Activated naive CD8-positive, alpha-beta T cell treated with anti-CD3 and anti-CD28 coated beads, Interleukin-2, amount 50 U/mL, for 24 hours (primary cell): ENCODE data around the gene BRCA1.

Experiments
- ATAC-seq: fragments of 150-1000 bp; cut with Tn5 transposase; one replicate; pipeline ENCODE4 v1.10.0; 2021
- DNase-seq: peaks from one replicate; pipeline ENCODE4 v3.0.0; 2021
- H3K27ac Mint-ChIP-seq: one replicate; pipeline ENCODE4 v1.8.0; 2021; ENCODE audit warnings: mild to moderate bottlenecking, mixed read lengths
- H3K27me3 Mint-ChIP-seq: one replicate; pipeline ENCODE4 v1.8.0; 2021; ENCODE audit warnings: mixed read lengths
- H3K36me3 Mint-ChIP-seq: one replicate; pipeline ENCODE4 v1.8.0; 2021; ENCODE audit warnings: low read depth, mixed read lengths
- H3K4me1 Mint-ChIP-seq: one replicate; pipeline ENCODE4 v1.8.0; 2021; ENCODE audit warnings: mixed read lengths
- H3K4me3 Mint-ChIP-seq: one replicate; pipeline ENCODE4 v1.8.0; 2021; ENCODE audit warnings: mild to moderate bottlenecking, moderate library complexity, mixed read lengths
- H3K9me3 Mint-ChIP-seq: one replicate; pipeline ENCODE4 v1.8.0; 2021; ENCODE audit warnings: mixed read lengths

The BRCA1 gene

DNA sequence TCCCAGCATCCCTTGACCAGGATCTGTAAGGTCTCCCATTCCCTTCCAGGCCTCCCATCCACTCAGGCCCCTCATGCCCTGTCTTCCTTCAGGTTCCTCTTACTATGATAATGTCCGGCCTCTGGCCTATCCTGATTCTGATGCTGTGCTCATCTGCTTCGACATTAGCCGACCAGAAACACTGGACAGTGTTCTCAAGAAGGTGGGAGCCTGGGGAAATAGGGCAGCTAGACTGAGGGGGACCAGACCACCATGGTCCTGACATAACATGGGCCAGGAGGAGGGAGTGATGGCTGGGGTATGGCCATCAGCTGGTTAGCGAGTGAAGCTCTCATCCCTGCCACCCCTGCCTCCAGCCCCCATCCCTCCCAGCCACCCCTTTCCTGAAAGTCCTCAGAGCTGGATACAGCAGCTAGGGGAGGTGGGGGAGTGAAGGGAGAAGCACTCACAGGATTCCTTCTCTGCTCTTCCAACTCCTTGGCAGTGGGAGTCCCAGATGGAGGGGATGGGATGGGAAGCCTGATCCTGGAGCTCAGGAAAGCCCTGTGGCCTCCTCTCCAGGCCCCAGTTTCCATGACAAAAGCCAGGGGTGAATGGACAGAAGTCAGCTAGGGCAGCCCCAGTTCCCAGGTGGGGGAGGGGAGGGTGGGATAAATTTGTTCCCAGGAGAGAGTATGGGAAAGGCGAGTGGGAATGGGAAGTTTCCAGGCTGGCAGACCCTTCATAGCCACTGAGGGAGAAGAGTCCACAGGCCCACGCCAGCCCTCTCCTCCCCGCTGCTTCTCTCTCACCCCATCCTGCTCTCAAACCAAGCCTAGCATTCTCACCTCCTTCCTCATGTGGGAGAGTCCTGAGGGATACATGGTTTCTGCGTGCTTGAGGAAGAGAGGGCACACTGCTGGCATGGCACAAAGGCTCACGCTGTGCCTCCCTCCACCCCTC, 97.8 kb downstream of the BRCA1 start:
- no peak for ATAC-seq
- no peak for DNase-seq
- Mint-ChIP-seq H3K9me3 (no peaks in the 10 kb centered on the region), H3K36me3 (no peaks in the 10 kb centered on the region), H3K27me3 (peaks cover 8% of the 10 kb centered on the region), H3K27ac (no peak overlapping the region), H3K4me1 (peaks cover 13% of the 10 kb centered on the region), H3K4me3 (no peak overlapping the region)

DNA sequence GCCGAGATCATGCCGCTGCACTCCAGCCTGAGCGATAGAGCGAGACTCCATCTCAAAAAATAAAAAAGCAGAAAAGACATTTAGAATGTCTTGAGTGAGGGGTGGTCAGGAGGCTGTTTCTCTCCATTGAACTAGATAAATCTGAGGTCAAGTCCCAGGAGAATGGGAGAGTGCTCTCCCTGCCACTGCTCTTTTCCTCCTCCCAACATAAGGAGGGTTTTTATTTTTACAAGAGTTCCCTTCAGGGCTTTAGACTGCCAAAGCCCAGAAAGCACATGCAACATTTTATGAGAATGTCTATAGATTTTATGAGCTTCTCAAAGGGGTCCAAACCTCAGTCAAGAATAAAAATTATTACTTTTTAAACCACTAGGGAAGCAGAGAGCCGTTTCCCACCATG, 98.6 kb downstream of the BRCA1 start:
- Mint-ChIP-seq H3K4me1 (peaks cover 16% of the 10 kb centered on the region), H3K4me3 (no peak overlapping the region), H3K36me3 (no peaks in the 10 kb centered on the region), H3K27me3 (peaks cover 8% of the 10 kb centered on the region), H3K27ac (no peak overlapping the region), H3K9me3 (no peaks in the 10 kb centered on the region)
- ATAC-seq (no peak), DNase-seq (no peak)

DNA sequence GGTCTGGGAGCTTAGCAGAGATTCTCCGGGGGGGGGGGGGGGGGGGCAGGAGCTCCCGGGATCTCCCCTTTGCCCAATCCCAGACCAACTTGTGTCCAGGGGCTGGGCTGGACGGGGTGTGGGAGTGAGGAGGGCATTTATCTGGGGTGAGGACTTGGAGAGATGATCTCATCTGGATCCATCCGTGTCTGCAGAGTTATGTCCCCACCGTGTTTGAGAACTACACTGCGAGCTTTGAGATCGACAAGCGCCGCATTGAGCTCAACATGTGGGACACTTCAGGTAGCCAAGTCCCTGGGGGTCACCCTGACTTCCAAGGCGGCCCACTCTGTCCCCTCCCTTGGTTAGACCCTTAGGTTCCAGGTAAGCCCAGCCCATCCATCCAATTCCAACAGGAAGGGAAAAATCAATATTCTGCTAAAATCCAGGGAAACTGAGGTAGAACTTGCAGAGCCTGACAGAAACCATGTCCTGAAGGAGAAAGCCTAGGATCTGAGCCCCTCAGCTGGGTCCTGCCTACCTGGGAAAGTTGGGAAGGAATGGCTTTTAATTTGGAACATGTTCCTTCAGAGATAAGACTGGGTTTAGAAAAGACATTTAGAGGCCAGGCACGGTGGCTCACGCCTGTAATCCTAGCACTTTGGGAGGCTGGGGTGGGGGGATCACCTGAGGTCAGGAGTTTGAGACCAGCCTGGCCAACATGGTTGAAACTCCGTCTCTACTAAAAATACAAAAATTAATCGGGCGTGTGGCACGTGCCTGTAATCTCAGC, 99.2 kb downstream of the BRCA1 start:
- H3K9me3 Mint-ChIP-seq = no peaks in the 10 kb centered on the region
- no peak overlapping the region for H3K27ac Mint-ChIP-seq
- ATAC-seq = no peak
- peaks cover 8% of the 10 kb centered on the region for H3K27me3 Mint-ChIP-seq
- peaks cover 21% of the 10 kb centered on the region for H3K4me1 Mint-ChIP-seq
- no peaks in the 10 kb centered on the region for H3K36me3 Mint-ChIP-seq
- no peak for DNase-seq
- peak overlapping the region; percentile 46 for H3K4me3 Mint-ChIP-seq

DNA sequence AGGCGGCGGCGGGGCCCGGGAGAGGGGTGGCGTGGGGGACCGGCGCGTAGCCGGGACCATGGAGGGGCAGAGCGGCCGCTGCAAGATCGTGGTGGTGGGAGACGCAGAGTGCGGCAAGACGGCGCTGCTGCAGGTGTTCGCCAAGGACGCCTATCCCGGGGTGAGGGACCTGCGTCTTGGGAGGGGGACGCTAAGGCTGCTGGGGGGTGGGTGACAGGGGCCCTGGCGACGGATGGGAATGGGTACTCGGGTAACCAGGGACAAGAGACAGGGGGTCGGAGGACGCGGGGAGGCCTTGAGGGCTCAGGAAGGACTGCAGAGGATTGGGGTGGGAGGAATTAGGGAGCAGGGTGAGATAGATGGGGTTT, 99.9 kb downstream of the BRCA1 start:
- Mint-ChIP-seq H3K27me3 (peaks cover 8% of the 10 kb centered on the region), H3K4me3 (peak overlapping the region; percentile 46), H3K27ac (no peak overlapping the region), H3K36me3 (no peaks in the 10 kb centered on the region), H3K4me1 (peaks cover 25% of the 10 kb centered on the region), H3K9me3 (no peaks in the 10 kb centered on the region)
- no peak for DNase-seq
- ATAC-seq = no peak

DNA sequence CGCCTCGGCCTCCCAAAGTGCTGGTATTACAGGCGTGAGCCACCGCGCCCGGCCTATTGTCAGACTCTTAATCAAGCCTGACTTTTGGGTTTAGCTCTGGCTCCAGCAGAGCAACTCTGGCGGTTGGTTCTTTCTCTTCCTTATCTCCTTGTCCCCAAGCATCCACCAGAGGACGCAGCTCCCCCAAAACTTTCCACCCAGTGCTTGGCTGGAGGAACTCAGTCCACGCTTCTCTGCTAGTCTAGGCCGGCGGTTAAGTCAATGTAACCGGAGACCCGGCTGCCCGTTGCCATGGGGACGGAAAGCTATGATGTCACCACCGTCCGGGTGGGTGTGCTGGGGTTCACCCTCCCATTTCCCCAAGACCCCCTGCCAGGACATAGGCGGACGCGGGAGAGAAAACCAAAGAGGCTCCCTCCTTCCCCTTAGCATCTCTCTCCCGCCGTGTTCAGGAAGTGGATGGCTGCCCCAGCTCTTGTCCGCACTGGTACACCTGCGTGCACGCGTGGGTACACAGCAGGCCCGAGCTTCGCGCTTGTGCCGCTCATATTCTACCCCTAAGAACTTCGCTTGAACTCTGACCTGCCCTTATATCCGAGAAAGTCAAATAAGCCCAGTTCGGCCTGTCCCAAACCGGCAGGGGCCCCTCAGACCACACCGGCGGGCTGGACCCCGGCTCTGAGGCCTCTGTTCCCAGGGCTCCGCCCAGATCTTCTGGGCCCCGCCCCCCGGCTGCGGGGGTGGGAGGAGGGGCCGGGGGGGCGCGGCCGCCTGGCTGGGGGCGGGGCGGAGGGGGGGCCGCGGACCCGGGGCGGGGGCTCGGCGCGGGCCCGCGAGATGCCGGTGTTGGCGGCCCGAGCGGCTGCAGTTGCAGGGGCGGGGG, 100.5 kb downstream of the BRCA1 start, which contains the start of gene RND2:
TSS of gene RND2 (plus strand) at position 825 of the 883 bp plus-strand sequence. CDS start 117 bp downstream, outside the sequence.
- peak within 1 kb of the TSS; percentile 85 for H3K27ac Mint-ChIP-seq
- H3K4me3 Mint-ChIP-seq = peak within 1 kb of the TSS; percentile 82
- no peaks in the 10 kb centered on the region for H3K36me3 Mint-ChIP-seq
- ATAC-seq (peak; percentile 72), DNase-seq (peak; percentile 80)
- H3K27me3 Mint-ChIP-seq = peaks cover 8% of the 10 kb centered on the region
- H3K9me3 Mint-ChIP-seq = no peaks in the 10 kb centered on the region
- peaks cover 29% of the 10 kb centered on the region for H3K4me1 Mint-ChIP-seq

DNA sequence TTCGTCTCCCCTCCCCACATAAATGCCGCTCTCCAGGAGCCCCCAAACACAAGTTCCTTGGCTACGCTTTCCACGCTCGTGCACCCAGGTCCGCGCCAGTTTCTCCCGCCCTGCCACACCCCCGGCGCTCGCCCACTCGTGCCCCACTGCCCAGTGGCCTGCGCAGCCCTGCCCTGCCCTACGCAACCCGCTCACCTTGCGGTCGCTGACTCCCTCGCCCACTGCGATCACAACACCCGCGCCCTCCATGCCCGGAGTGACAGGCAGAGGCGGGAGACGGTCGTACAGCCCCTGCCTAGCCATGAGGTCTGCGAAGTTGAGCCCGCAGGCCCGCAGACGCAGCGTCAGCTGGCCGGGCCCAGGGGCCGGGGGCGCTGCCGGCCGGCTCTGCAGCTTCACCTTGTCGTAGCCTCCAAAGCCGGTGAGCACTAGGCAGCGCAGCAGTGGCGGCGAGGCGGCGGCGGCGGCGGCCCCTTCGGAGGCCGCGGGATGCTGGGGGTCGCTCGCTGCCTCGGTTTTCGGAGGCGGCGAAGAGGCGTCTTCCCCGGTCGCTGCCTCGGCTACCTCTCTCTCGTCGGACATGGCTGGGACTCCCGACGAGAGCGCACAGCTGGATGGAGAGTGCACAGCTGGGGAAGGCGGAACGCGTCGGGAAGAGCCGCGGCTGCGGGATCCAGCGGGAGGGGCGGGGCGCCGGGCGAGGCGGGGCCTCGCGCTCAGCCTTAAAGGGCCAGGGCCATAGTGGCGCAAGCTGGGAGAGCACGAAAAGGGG, 103.2 kb downstream of the BRCA1 start, which contains the start of gene VAT1:
TSS of gene VAT1 (minus strand) at position 645 of the 772 bp plus-strand sequence. CDS start at position 582, 63 bp downstream.
- H3K27me3 Mint-ChIP-seq = peaks cover 8% of the 10 kb centered on the region
- no peaks in the 10 kb centered on the region for H3K36me3 Mint-ChIP-seq
- H3K4me3 Mint-ChIP-seq = peak within 1 kb of the TSS; percentile 79
- ATAC-seq (peak; percentile 63), DNase-seq (peak; percentile 76)
- no peaks in the 10 kb centered on the region for H3K9me3 Mint-ChIP-seq
- H3K4me1 Mint-ChIP-seq = peaks cover 37% of the 10 kb centered on the region
- H3K27ac Mint-ChIP-seq = peak within 1 kb of the TSS; percentile 70

DNA sequence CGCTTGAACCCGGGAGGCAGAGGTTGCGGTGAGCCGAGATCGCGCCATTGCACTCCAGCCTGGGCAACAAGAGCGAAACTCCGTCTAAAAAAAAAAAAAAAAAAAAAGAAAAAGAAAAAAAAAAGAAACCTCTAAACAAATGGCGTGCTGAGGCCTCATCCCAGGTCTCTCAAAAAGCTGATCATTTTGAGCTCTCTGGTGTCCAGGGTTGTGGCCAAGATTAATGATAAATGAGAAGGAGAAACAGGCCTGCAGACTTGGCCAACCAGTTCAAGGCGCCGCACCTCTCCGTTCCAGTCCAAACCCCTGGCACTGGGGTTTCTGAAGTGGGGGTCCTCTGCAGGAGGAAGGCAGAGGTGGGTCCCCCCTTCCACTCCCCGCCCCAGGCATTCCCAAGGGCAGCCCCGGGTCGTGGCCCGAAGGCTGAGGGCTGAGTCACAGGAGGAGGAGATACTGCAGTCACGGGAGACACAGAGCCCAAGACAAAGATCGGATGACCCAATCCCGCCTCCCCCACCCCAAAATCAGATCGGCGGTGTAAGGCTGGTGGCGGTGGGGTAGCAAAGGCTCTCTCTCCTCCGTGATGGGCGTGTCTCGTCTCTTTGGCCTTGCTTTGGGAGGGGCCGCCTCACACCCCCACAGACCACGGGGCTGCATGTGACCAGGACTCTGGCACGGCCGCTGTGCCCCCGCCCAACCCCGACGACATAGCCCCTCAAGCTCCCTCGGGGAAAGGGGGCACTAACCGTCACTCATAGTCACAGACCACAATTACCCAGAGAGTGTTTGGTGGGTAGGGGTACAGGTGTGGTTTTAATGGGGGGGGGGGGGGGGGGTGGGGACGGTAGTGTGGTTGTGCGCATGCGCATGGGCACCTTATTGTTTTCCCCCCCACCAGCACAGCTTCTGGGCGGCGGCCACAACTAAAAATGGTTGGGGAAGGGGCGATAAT, 104.1 kb downstream of the BRCA1 start:
- ATAC-seq = no peak
- no peak for DNase-seq
- Mint-ChIP-seq H3K27me3 (peaks cover 8% of the 10 kb centered on the region), H3K9me3 (no peaks in the 10 kb centered on the region), H3K27ac (no peak overlapping the region), H3K4me3 (peak overlapping the region; percentile 79), H3K36me3 (no peaks in the 10 kb centered on the region), H3K4me1 (peaks cover 37% of the 10 kb centered on the region)

DNA sequence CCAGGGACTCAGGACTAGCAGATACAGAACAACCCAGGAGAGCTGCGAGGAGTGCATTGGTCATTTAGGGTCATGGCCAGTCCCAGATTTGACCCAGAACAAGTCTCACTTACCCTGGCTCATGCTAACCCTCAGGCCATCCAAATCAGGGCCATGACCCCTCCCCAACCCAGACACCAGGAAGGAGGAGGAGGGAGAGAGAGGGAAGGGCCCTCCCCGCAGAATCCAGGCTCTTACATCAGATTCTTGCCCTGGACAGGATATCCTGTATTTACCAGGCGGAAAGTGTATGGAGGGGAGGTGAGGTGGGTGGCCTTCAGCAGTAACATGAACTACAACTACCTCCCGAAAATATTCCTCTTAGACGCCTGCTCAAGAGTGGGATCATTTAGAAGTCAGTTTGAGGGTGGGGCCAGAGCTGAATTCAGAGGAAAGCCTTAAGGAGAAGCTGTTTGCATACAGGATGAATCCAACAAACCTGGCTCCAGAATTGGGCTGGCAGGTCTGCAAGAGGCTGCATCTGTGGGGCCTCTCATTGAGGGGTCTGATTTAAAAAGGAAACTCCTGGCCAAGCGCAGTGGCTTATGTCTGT, 105.0 kb downstream of the BRCA1 start:
- DNase-seq (no peak), ATAC-seq (no peak)
- peaks cover 6% of the 10 kb centered on the region for H3K27me3 Mint-ChIP-seq
- peaks cover 37% of the 10 kb centered on the region for H3K4me1 Mint-ChIP-seq
- H3K36me3 Mint-ChIP-seq = no peaks in the 10 kb centered on the region
- no peaks in the 10 kb centered on the region for H3K9me3 Mint-ChIP-seq
- no peak overlapping the region for H3K27ac Mint-ChIP-seq
- H3K4me3 Mint-ChIP-seq = peak overlapping the region; percentile 79

DNA sequence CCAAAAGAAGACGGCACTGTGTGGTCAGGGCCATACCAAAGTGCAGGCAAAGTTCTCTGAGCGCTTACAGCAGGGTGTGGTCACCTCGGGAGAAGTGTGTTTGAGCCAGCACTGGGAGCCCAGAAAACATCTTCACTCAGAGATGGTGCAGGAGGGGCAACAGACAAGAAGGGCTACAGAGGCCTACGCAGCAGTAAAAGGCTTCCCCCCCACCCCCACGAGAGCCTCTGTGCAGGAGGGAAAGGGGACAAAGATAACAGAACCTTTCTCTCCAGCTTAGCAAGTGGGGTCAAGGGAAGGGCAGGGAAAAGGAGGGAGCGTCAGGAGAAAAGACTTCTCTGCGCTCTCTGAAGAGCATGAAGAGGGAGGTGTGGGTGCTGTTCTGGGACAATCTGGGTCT, 105.7 kb downstream of the BRCA1 start:
- Mint-ChIP-seq H3K27me3 (peaks cover 1% of the 10 kb centered on the region), H3K27ac (no peak overlapping the region), H3K36me3 (no peaks in the 10 kb centered on the region), H3K4me3 (no peak overlapping the region), H3K4me1 (peaks cover 32% of the 10 kb centered on the region), H3K9me3 (no peaks in the 10 kb centered on the region)
- ATAC-seq (no peak), DNase-seq (no peak)

DNA sequence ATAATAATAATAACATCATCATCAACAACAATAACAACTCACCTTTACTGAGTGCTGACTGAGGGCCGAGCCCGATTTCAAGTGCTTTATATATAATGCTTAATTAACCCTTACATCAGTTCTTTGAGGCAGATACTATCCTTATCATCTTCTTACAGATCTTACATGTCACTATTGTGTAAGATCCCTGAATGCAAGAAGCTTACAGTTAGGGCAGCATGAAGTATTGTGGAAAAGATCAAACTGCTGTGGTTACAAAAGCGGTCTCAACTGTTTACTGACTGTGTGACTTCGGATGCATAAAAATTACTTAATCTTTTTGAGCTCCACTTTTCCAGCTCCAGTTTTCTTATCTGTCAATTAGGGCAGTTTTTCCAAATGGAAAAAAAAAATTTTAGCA, 106.2 kb downstream of the BRCA1 start:
- ATAC-seq (no peak), DNase-seq (no peak)
- H3K27ac Mint-ChIP-seq = no peak overlapping the region
- H3K4me1 Mint-ChIP-seq = peaks cover 30% of the 10 kb centered on the region
- no peak overlapping the region for H3K4me3 Mint-ChIP-seq
- H3K27me3 Mint-ChIP-seq = no peaks in the 10 kb centered on the region
- no peaks in the 10 kb centered on the region for H3K9me3 Mint-ChIP-seq
- no peaks in the 10 kb centered on the region for H3K36me3 Mint-ChIP-seq

DNA sequence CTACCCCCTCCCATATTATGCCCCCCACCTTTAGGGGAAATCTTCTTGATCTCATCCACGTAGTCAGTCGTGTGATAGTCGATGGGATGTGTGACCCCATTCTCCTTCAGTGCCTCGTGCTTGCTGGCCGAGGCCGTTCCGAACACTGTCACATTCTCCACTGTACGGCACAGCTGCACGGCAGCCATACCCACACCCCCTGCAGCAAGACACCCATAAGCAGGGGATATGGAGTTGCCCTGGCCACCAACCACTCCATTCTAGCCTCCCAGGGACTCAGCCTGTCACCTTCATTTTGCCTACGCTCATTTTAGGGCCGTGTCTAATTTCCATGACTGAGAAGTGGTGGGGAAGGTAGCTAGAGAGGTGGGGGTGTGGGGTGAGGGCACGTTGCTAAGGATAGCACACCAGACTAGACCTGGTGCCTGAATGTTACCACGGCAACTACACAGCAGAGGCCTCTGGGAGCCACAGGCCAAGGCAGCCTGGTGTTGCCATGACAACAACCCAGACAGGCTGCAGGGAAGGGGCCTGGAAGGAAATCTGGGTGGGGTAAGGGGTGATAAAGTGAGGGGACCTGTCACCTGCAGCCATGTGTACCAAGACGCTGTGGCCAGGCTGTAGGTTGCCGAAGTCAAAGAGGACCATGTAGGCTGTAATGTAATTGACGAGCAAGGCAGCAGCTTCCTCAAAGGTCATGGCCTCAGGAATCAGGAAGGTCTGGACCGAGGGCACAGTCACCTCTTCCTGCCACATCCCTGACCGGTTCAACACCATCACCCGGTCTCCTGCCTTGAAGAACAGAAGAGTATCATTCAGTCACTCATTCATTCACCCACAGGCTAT, 106.9 kb downstream of the BRCA1 start:
- H3K27ac Mint-ChIP-seq = peak overlapping the region; percentile 16
- no peaks in the 10 kb centered on the region for H3K9me3 Mint-ChIP-seq
- H3K4me1 Mint-ChIP-seq = peaks cover 28% of the 10 kb centered on the region
- H3K27me3 Mint-ChIP-seq = no peaks in the 10 kb centered on the region
- no peak for DNase-seq
- no peak overlapping the region for H3K4me3 Mint-ChIP-seq
- no peak for ATAC-seq
- peaks cover 4% of the 10 kb centered on the region for H3K36me3 Mint-ChIP-seq

DNA sequence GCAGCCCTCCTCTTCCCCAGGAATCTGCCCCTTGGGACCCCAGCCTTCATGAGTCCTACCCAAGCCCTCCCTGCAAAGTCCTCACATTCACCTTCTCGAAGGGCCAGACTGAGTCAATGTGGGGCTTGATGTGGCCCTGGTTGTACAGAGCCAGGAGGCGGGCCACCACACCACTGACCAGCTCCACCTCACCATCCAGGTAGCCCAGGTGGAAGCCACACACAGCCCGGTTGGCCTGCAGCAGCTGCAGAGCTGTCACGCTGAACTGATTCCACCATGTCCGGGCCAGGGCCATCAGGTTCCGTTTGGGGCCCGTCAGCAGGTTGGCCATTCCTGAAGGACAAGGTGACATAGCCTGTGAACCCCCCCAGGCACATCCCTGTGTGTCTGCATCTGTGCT, 108.9 kb downstream of the BRCA1 start:
- peaks cover 19% of the 10 kb centered on the region for H3K4me1 Mint-ChIP-seq
- H3K4me3 Mint-ChIP-seq = no peak overlapping the region
- DNase-seq (no peak), ATAC-seq (no peak)
- H3K27ac Mint-ChIP-seq = no peak overlapping the region
- no peaks in the 10 kb centered on the region for H3K27me3 Mint-ChIP-seq
- H3K9me3 Mint-ChIP-seq = no peaks in the 10 kb centered on the region
- H3K36me3 Mint-ChIP-seq = peaks cover 10% of the 10 kb centered on the region
